SJCRH30 (cell line): ENCODE data around the gene LDB2. TPM values are rescaled to one million over a fixed set of nuclear protein-coding genes. Genes with fewer than 3 reads are reported as not detected.

Experiments used
- DNase-seq, 2 experiments: peaks; one replicate each; pipeline ENCODE4 v3.0.0-alpha.2; 2015 to 2020
- H3K27ac ChIP-seq: fragments of 250-450 bp; sonication (Bioruptor Pico); 2 replicates; pipeline ENCODE4 v1.5.1; 2020; ENCODE audit warnings: mild to moderate bottlenecking, moderate library complexity
- H3K27me3 ChIP-seq: fragments of 250-450 bp; sonication (Bioruptor Pico); 2 replicates; pipeline ENCODE4 v1.5.1; 2020; ENCODE audit warnings: mild to moderate bottlenecking, moderate library complexity
- H3K36me3 ChIP-seq: fragments of 250-450 bp; sonication (Bioruptor Pico); 2 replicates; pipeline ENCODE4 v1.5.1; 2020; ENCODE audit warnings: mild to moderate bottlenecking, moderate library complexity
- H3K4me1 ChIP-seq: fragments of 250-450 bp; sonication (Bioruptor Pico); 2 replicates; pipeline ENCODE4 v1.5.1; 2020; ENCODE audit warnings: mild to moderate bottlenecking, moderate library complexity
- H3K4me3 ChIP-seq: fragments of 250-450 bp; sonication (Bioruptor Pico); 2 replicates; pipeline ENCODE4 v1.5.1; 2020; ENCODE audit warnings: mild to moderate bottlenecking, moderate library complexity
- H3K9me3 ChIP-seq: fragments of 250-450 bp; sonication (Bioruptor Pico); replicated peaks from 2 replicates; pipeline ENCODE4 v1.5.1; 2020; ENCODE audit warnings: mild to moderate bottlenecking, moderate library complexity
- total RNA-seq: library from RNA; depleted of rRNA; stranded (reverse); fragments of >200 nt; shearing (Covaris generic); gene quantifications from 2 replicates; pipeline ENCODE4 v1.2.3, GENCODE V29; 2014

The LDB2 gene
- total RNA-seq, 1 experiment from 2014 or later, result 0.51 TPM

- Histone ChIP-seq H3K9me3 (no peaks in the 10 kb centered on the region), H3K27me3 (peaks cover 3% of the 10 kb centered on the region; the same call in 1 of the 2 replicates), H3K36me3 (no peaks in the 10 kb centered on the region), H3K4me1 (no peaks in the 10 kb centered on the region), H3K4me3 (no peak overlapping the region), H3K27ac (no peak overlapping the region)
- no peak for DNase-seq
Measured at GRCh38 chr4:16684097-16684496, 214.3 kb downstream of the LDB2 start.

- DNase-seq, result no peak
- Histone ChIP-seq H3K9me3 (no peaks in the 10 kb centered on the region), H3K4me1 (no peaks in the 10 kb centered on the region), H3K4me3 (no peak overlapping the region), H3K27me3 (peaks cover 3% of the 10 kb centered on the region; the same call in 1 of the 2 replicates), H3K36me3 (no peaks in the 10 kb centered on the region), H3K27ac (no peak overlapping the region)
Measured at GRCh38 chr4:16682975-16683374, 215.5 kb downstream of the LDB2 start.

GRCh38 chr4:16677001-16677944, 221.2 kb downstream of the LDB2 start:
- no peaks in the 10 kb centered on the region; the same call in 1 of the 2 replicates for H3K27me3 ChIP-seq
- no peak overlapping the region for H3K27ac ChIP-seq
- no peak overlapping the region for H3K4me3 ChIP-seq
- H3K9me3 ChIP-seq, result no peaks in the 10 kb centered on the region
- H3K36me3 ChIP-seq, result no peaks in the 10 kb centered on the region
- no peak for DNase-seq
- no peaks in the 10 kb centered on the region for H3K4me1 ChIP-seq

- H3K4me1 ChIP-seq, result no peaks in the 10 kb centered on the region
- H3K27me3 ChIP-seq, result no peaks in the 10 kb centered on the region; the same call in 1 of the 2 replicates
- H3K4me3 ChIP-seq, result no peak overlapping the region
- no peak overlapping the region for H3K27ac ChIP-seq
- DNase-seq, result no peak
- no peaks in the 10 kb centered on the region for H3K9me3 ChIP-seq
- H3K36me3 ChIP-seq, result no peaks in the 10 kb centered on the region
Measured at GRCh38 chr4:16676230-16676770, 222.1 kb downstream of the LDB2 start.

GRCh38 chr4:16674082-16674481, 224.4 kb downstream of the LDB2 start:
- no peaks in the 10 kb centered on the region for H3K4me1 ChIP-seq
- H3K36me3 ChIP-seq, result no peaks in the 10 kb centered on the region
- no peaks in the 10 kb centered on the region for H3K9me3 ChIP-seq
- H3K4me3 ChIP-seq, result no peak overlapping the region
- no peaks in the 10 kb centered on the region; the same call in 1 of the 2 replicates for H3K27me3 ChIP-seq
- no peak for DNase-seq
- H3K27ac ChIP-seq, result no peak overlapping the region

- peaks cover 3% of the 10 kb centered on the region; the same call in 1 of the 2 replicates for H3K27me3 ChIP-seq
- H3K36me3 ChIP-seq, result no peaks in the 10 kb centered on the region
- H3K27ac ChIP-seq, result no peak overlapping the region
- H3K4me1 ChIP-seq, result no peaks in the 10 kb centered on the region
- H3K9me3 ChIP-seq, result no peaks in the 10 kb centered on the region
- H3K4me3 ChIP-seq, result no peak overlapping the region
- no peak for DNase-seq
Measured at GRCh38 chr4:16672421-16672820, 226.0 kb downstream of the LDB2 start.

- no peaks in the 10 kb centered on the region for H3K4me1 ChIP-seq
- no peaks in the 10 kb centered on the region for H3K36me3 ChIP-seq
- H3K9me3 ChIP-seq, result no peaks in the 10 kb centered on the region
- H3K4me3 ChIP-seq, result no peak overlapping the region
- no peak for DNase-seq
- H3K27me3 ChIP-seq, result peaks cover 3% of the 10 kb centered on the region; the same call in 1 of the 2 replicates
- H3K27ac ChIP-seq, result no peak overlapping the region
Measured at GRCh38 chr4:16671741-16672140, 226.7 kb downstream of the LDB2 start.

- Histone ChIP-seq H3K9me3 (no peaks in the 10 kb centered on the region), H3K27ac (no peak overlapping the region), H3K4me1 (no peaks in the 10 kb centered on the region), H3K36me3 (no peaks in the 10 kb centered on the region), H3K4me3 (no peak overlapping the region), H3K27me3 (peaks cover 3% of the 10 kb centered on the region; the same call in 1 of the 2 replicates)
- no peak for DNase-seq
Measured at GRCh38 chr4:16670727-16671126, 227.7 kb downstream of the LDB2 start.

- H3K27me3 ChIP-seq, result peaks cover 3% of the 10 kb centered on the region; the same call in 1 of the 2 replicates
- no peak for DNase-seq
Measured at GRCh38 chr4:16669036-16669435, 229.4 kb downstream of the LDB2 start.

GRCh38 chr4:16668488-16668887, 230.0 kb downstream of the LDB2 start:
- no peaks in the 10 kb centered on the region for H3K4me1 ChIP-seq
- no peaks in the 10 kb centered on the region for H3K9me3 ChIP-seq
- no peak overlapping the region for H3K27ac ChIP-seq
- no peak for DNase-seq
- 0 out of 2 replicates have a peak, but pooled peaks cover 3% of the 10 kb centered on the region for H3K27me3 ChIP-seq
- H3K4me3 ChIP-seq, result no peak overlapping the region
- no peaks in the 10 kb centered on the region for H3K36me3 ChIP-seq

More at GRCh38 chr4:16669036-16669435, 229.4 kb downstream of the LDB2 start:
- Histone ChIP-seq H3K4me1 (no peaks in the 10 kb centered on the region), H3K27ac (no peak overlapping the region), H3K36me3 (no peaks in the 10 kb centered on the region), H3K9me3 (no peaks in the 10 kb centered on the region), H3K4me3 (no peak overlapping the region)

GRCh38 chr4:16667464-16667863, 231.0 kb downstream of the LDB2 start:
- no peaks in the 10 kb centered on the region for H3K36me3 ChIP-seq
- H3K27ac ChIP-seq, result no peak overlapping the region
- no peaks in the 10 kb centered on the region for H3K9me3 ChIP-seq
- H3K4me3 ChIP-seq, result no peak overlapping the region
- no peak for DNase-seq
- H3K4me1 ChIP-seq, result no peaks in the 10 kb centered on the region
- 0 out of 2 replicates have a peak, but pooled peaks cover 3% of the 10 kb centered on the region for H3K27me3 ChIP-seq

GRCh38 chr4:16665942-16666551, 232.4 kb downstream of the LDB2 start:
- H3K9me3 ChIP-seq, result no peaks in the 10 kb centered on the region
- no peaks in the 10 kb centered on the region for H3K36me3 ChIP-seq
- no peaks in the 10 kb centered on the region for H3K4me1 ChIP-seq
- no peak overlapping the region for H3K4me3 ChIP-seq
- 0 out of 2 replicates have a peak, but pooled peaks cover 3% of the 10 kb centered on the region for H3K27me3 ChIP-seq
- no peak overlapping the region for H3K27ac ChIP-seq
- no peak for DNase-seq

- Histone ChIP-seq H3K27ac (no peak overlapping the region), H3K27me3 (0 out of 2 replicates have a peak, but pooled peaks cover 2% of the 10 kb centered on the region), H3K4me1 (no peaks in the 10 kb centered on the region), H3K36me3 (no peaks in the 10 kb centered on the region), H3K9me3 (no peaks in the 10 kb centered on the region), H3K4me3 (no peak overlapping the region)
- no peak for DNase-seq
Measured at GRCh38 chr4:16663732-16664131, 234.7 kb downstream of the LDB2 start.

- Histone ChIP-seq H3K27ac (no peak overlapping the region), H3K4me3 (no peak overlapping the region), H3K27me3 (no peaks in the 10 kb centered on the region), H3K36me3 (no peaks in the 10 kb centered on the region), H3K9me3 (no peaks in the 10 kb centered on the region), H3K4me1 (no peaks in the 10 kb centered on the region)
- no peak for DNase-seq
Measured at GRCh38 chr4:16663307-16663706, 235.1 kb downstream of the LDB2 start.

- Histone ChIP-seq H3K9me3 (no peaks in the 10 kb centered on the region), H3K27me3 (no peaks in the 10 kb centered on the region), H3K36me3 (no peaks in the 10 kb centered on the region), H3K4me1 (no peaks in the 10 kb centered on the region), H3K27ac (no peak overlapping the region), H3K4me3 (no peak overlapping the region)
- DNase-seq, result no peak
Measured at GRCh38 chr4:16661813-16662212, 236.6 kb downstream of the LDB2 start.
